Measurements from ENCODE around the gene GPR26. TPM values are rescaled to one million over a fixed set of nuclear protein-coding genes. Genes with fewer than 3 reads are reported as not detected.

Gene GPR26
- total and polyA plus RNA-seq, 8 donors = not detected

- Histone ChIP-seq H3K27ac (no peak overlapping the region), H3K4me1 (no peaks in the 10 kb centered on the region), H3K4me3 (no peak overlapping the region), H3K9me3 (peaks cover 0 to 24% (median 13%) of the 10 kb centered on the region in 4 donors), H3K27me3 (peaks cover 0 to 3% (median 0%) of the 10 kb centered on the region in 3 donors), H3K36me3 (peaks cover 0 to 6% (median 0%) of the 10 kb centered on the region in 4 donors)
- no peak for DNase-seq
- 68 to 83% (median 75%) methylated on average over 5 to 9 of the region's 9 CpGs for WGBS, 5 donors
- intact Hi-C loops (cut with DNase I; ENCODE audit: low total_unique reads) = no loop called here
- TF ChIP-seq EP300 (IDR thresholded peaks at IDR 0.05) (no peak), CTCF (IDR thresholded peaks at IDR 0.05) (no peak), POLR2A (IDR thresholded peaks at IDR 0.05) (no peak), POLR2AphosphoS5 (IDR thresholded peaks at IDR 0.05) (no peak)
Measured at GRCh38 chr10:123721441-123722049, 55.4 kb downstream of the GPR26 start.

- WGBS, 5 donors = 87 to 94% (median 91%) methylated on average over 2 of the region's 2 CpGs
- Histone ChIP-seq H3K36me3 (peaks cover 0 to 6% (median 0%) of the 10 kb centered on the region in 4 donors), H3K27ac (no peak overlapping the region), H3K27me3 (peaks cover 0 to 3% (median 0%) of the 10 kb centered on the region in 3 donors), H3K4me1 (no peaks in the 10 kb centered on the region), H3K9me3 (peaks cover 0 to 22% (median 13%) of the 10 kb centered on the region in 4 donors), H3K4me3 (no peak overlapping the region)
- TF ChIP-seq POLR2A (IDR thresholded peaks at IDR 0.05) (no peak), EP300 (IDR thresholded peaks at IDR 0.05) (no peak), POLR2AphosphoS5 (IDR thresholded peaks at IDR 0.05) (no peak), CTCF (IDR thresholded peaks at IDR 0.05) (no peak)
- DNase-seq = no peak
- intact Hi-C loops (cut with DNase I; ENCODE audit: low total_unique reads) = no loop called here
Measured at GRCh38 chr10:123722351-123722750, 56.2 kb downstream of the GPR26 start.

GRCh38 chr10:123724747-123725146 lies 58.6 kb downstream of the GPR26 start:
- H3K4me1 ChIP-seq = no peaks in the 10 kb centered on the region
- no peaks in the 10 kb centered on the region for H3K36me3 ChIP-seq
- 84 to 91% (median 88%) methylated on average over 12 of the region's 12 CpGs for WGBS, 5 donors
- no peak overlapping the region for H3K27ac ChIP-seq
- peaks cover 0 to 3% (median 0%) of the 10 kb centered on the region in 3 donors for H3K27me3 ChIP-seq
- DNase-seq = no peak
- H3K9me3 ChIP-seq = peaks cover 0 to 4% (median 1%) of the 10 kb centered on the region in 4 donors
- intact Hi-C loops (cut with DNase I; ENCODE audit: low total_unique reads) = no loop called here
- TF ChIP-seq CTCF (IDR thresholded peaks at IDR 0.05) = no peak
- TF ChIP-seq EP300 (IDR thresholded peaks at IDR 0.05) = no peak
- TF ChIP-seq POLR2AphosphoS5 (IDR thresholded peaks at IDR 0.05) = no peak
- TF ChIP-seq POLR2A (IDR thresholded peaks at IDR 0.05) = no peak
- H3K4me3 ChIP-seq = no peak overlapping the region

- intact Hi-C loops (cut with DNase I; ENCODE audit: low total_unique reads) = no loop called here
- Histone ChIP-seq H3K36me3 (no peaks in the 10 kb centered on the region), H3K4me3 (no peak overlapping the region), H3K27me3 (peaks cover 0 to 3% (median 0%) of the 10 kb centered on the region in 3 donors), H3K4me1 (no peaks in the 10 kb centered on the region), H3K27ac (no peak overlapping the region), H3K9me3 (peaks cover 0 to 16% (median 6%) of the 10 kb centered on the region in 4 donors)
- DNase-seq = no peak
- TF ChIP-seq EP300 (IDR thresholded peaks at IDR 0.05) = no peak
- no peak for TF ChIP-seq POLR2A (IDR thresholded peaks at IDR 0.05)
- TF ChIP-seq CTCF (IDR thresholded peaks at IDR 0.05) = no peak
- no peak for TF ChIP-seq POLR2AphosphoS5 (IDR thresholded peaks at IDR 0.05)
- 47 to 86% (median 55%) methylated on average over 3 of the region's 3 CpGs for WGBS, 5 donors
Measured at GRCh38 chr10:123726381-123726780, 60.2 kb downstream of the GPR26 start.
